OCI-LY7 (cell line): ENCODE measurements around the gene MRPS6. TPM values are rescaled to one million over a fixed set of nuclear protein-coding genes. Genes with fewer than 3 reads are reported as not detected.
A peak's percentile ranks its signal among the peaks of the same experiment; 100 is the strongest.

Source experiments
- BruUV-seq: library from RNA; stranded (reverse); fragments of 400-500 nt; replicated peaks from 2 replicates; lab custom pipeline; 2021; lab: Mats Ljungman, UMichigan
- CTCF ChIA-PET: fragments of 300-600 bp; sonication (Branson Sonifier 250); formaldehyde crosslinking; loops from one replicate; lab custom pipeline; 2022; ENCODE audit warnings: antibody characterized with exemption; ENCODE audit not compliant: unreplicated experiment; lab: Charles Lee
- POLR2A ChIA-PET: fragments of 300-600 bp; sonication (Branson Sonifier 250); formaldehyde crosslinking; loops from one replicate; lab custom pipeline; 2022; ENCODE audit warnings: antibody characterized with exemption; lab: Charles Lee
- DNase-seq: peaks from one replicate; pipeline ENCODE4 v3.0.0-alpha.2; 2015; ENCODE audit warnings: low spot score
- H2AFZ ChIP-seq: fragments of 200-600 bp; sonication (generic), shearing (Covaris generic); 2 replicates; pipeline ENCODE4 v1.6.1; 2014; ENCODE audit warnings: mild to moderate bottlenecking, antibody characterized with exemption, low read length, moderate library complexity
- H3K27ac ChIP-seq: fragments of 200-600 bp; sonication (generic); 2 replicates; pipeline ENCODE4 v1.5.1; 2014; ENCODE audit warnings: mixed run types, low read depth, mild to moderate bottlenecking, moderate library complexity, low read length, inconsistent platforms; ENCODE audit not compliant: poor library complexity, severe bottlenecking
- H3K36me3 ChIP-seq: fragments of 200-600 bp; sonication (generic); 2 replicates; pipeline ENCODE4 v1.6.1; 2014; ENCODE audit warnings: mild to moderate bottlenecking, antibody characterized with exemption, low read length, moderate library complexity, mixed read lengths; ENCODE audit not compliant: insufficient read depth
- H3K4me1 ChIP-seq: fragments of 200-600 bp; sonication (generic); 2 replicates; pipeline ENCODE4 v1.5.1; 2014; ENCODE audit warnings: mild to moderate bottlenecking, low read length; ENCODE audit not compliant: insufficient read depth, poor library complexity, severe bottlenecking
- H3K4me2 ChIP-seq: fragments of 200-600 bp; sonication (generic); 2 replicates; pipeline ENCODE4 v1.6.1; 2014; ENCODE audit warnings: mild to moderate bottlenecking, low read length
- H3K4me3 ChIP-seq: fragments of 200-600 bp; sonication (generic); 2 replicates; pipeline ENCODE4 v1.5.1; 2014; ENCODE audit warnings: mild to moderate bottlenecking, low read depth, low read length; ENCODE audit not compliant: poor library complexity, severe bottlenecking
- H3K79me2 ChIP-seq: fragments of 200-600 bp; sonication (generic); 2 replicates; pipeline ENCODE4 v1.6.1; 2016; ENCODE audit warnings: low read depth, mild to moderate bottlenecking, low read length, moderate library complexity, mixed read lengths; ENCODE audit not compliant: insufficient read depth
- H3K9me2 ChIP-seq: fragments of 200-600 bp; sonication (generic); 2 replicates; pipeline ENCODE4 v1.6.1; 2016; ENCODE audit warnings: mild to moderate bottlenecking, low read length, mixed read lengths; ENCODE audit not compliant: insufficient read depth
- H3K9me3 ChIP-seq: fragments of 200-600 bp; sonication (generic); 2 replicates; pipeline ENCODE4 v1.6.1; 2014; ENCODE audit warnings: mild to moderate bottlenecking, mixed run types, low read length, mixed read lengths
- H4K20me1 ChIP-seq: fragments of 200-600 bp; sonication (generic); 2 replicates; pipeline ENCODE4 v1.6.1; 2014; ENCODE audit warnings: mild to moderate bottlenecking, antibody characterized with exemption, low read length, moderate library complexity, mixed read lengths; ENCODE audit not compliant: insufficient read depth
- CTCF ChIP-seq: fragments of 200-600 bp; sonication (generic); conservative IDR thresholded peaks from 2 replicates; pipeline ENCODE4 v1.5.1; 2014; ENCODE audit warnings: mild to moderate bottlenecking, antibody characterized with exemption, low read length, moderate library complexity, mixed read lengths
- EZH2phosphoT487 ChIP-seq: fragments of 200-600 bp; sonication (generic); IDR thresholded peaks from 2 replicates; pipeline ENCODE4 v1.6.1; 2018; ENCODE audit warnings: low read depth, borderline replicate concordance, mild to moderate bottlenecking, mixed run types, antibody characterized with exemption, low read length, moderate library complexity, mixed read lengths
- intact Hi-C: fragments of 100-400 bp; cut with micrococcal nuclease; formaldehyde crosslinking; loops from one replicate; pipeline ENCODE4 v1.10.0; 2022; ENCODE audit not compliant: unreplicated experiment
- total RNA-seq, 2 experiments: library from RNA; depleted of rRNA in 1 of 2; stranded (reverse); fragments of >200 nt in 1 of 2; shearing (Covaris generic) in 1 of 2; gene quantifications; 2 replicates each; pipeline ENCODE4 v1.2.3, GENCODE V29; 2014 to 2022

The MRPS6 gene
- total RNA-seq, 2 experiments from 2014 or later, result 20.9 to 56.1 TPM

DNA sequence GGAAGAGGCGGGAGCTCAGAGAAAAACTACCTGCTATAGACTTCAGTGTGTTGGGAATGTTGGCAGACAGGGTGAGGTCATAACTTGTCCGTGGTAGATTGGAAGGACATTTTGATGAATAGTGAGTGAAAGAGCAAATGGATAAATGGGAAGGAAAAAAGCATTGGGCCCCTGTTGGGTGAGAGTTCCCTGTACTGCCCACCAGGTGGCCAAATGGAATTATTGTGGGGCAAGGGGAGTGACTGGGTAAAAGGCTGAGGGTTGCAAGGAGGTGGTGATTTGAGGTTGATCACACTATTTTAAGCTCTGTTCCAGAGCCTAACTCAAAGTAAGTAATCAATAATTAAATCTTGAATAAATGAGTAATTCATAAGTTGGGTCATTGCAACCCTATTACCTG is 60.4 kb downstream of the MRPS6 start:
- CTCF ChIA-PET, result no interaction called here
- Histone ChIP-seq H3K27ac (no peak overlapping the region), H3K4me1 (peaks cover 19% of the 10 kb centered on the region), H3K9me2 (no peaks in the 10 kb centered on the region), H2AFZ (no peak overlapping the region), H3K4me3 (no peak overlapping the region), H3K79me2 (peaks cover 9% of the 10 kb centered on the region; the same call in 1 of the 2 replicates), H3K4me2 (no peak overlapping the region), H3K36me3 (peaks cover 58% of the 10 kb centered on the region), H4K20me1 (no peaks in the 10 kb centered on the region), H3K9me3 (peaks cover 8% of the 10 kb centered on the region; the same call in 1 of the 2 replicates)
- TF ChIP-seq EZH2phosphoT487 (no peak), CTCF (peak; percentile 42; the same call in 1 of the 2 replicates)
- intact Hi-C loops, result no loop called here
- no TSS peak for BruUV-seq
- POLR2A ChIA-PET, result interaction anchor here (0.7 to 1.9 kb wide), 4 partner anchors 9 to 61 kb away, joined by 3 to 7 read pairs (median 4); partner anchors contain the start of genes MRPS6 and SLC5A3
- no peak for DNase-seq

GRCh38 chr21:34135330-34135729 is 62.0 kb downstream of the MRPS6 start:
- Histone ChIP-seq H3K4me1 (peaks cover 4% of the 10 kb centered on the region), H3K36me3 (peaks cover 56% of the 10 kb centered on the region), H3K9me2 (no peaks in the 10 kb centered on the region), H3K79me2 (peaks cover 13% of the 10 kb centered on the region; the same call in 1 of the 2 replicates), H4K20me1 (no peaks in the 10 kb centered on the region), H3K4me2 (no peak overlapping the region), H2AFZ (no peak overlapping the region), H3K9me3 (peaks cover 8% of the 10 kb centered on the region; the same call in 1 of the 2 replicates), H3K4me3 (no peak overlapping the region), H3K27ac (no peak overlapping the region)
- intact Hi-C loops, result no loop called here
- TF ChIP-seq EZH2phosphoT487 (no peak), CTCF (no peak)
- BruUV-seq, result no TSS peak
- ChIA-PET POLR2A (interaction anchor here (0.9 kb wide), 1 partner anchor 59 kb away, joined by 3 read pairs; no protein-coding TSS in a partner anchor), CTCF (no interaction called here)
- no peak for DNase-seq

DNA sequence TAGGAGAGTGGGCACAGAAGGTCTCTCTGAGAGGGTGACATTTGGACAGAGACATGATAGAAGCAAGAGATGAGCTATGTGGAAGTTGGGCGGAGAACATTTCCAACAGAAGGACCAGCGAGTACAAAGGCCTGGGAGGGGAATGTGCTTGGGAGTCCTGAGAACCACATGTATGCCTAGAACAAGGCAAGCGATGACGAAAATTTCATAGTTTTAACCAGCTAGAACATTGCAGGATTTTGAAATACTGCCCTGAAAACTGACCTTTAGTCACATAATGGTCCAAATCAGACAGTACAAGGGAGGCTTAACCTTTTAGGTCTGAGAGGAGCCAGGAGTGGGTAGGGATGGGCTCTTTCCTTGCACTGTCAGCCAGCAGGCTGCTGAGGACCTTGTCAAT is 68.0 kb downstream of the MRPS6 start:
- intact Hi-C loops, result no loop called here
- Histone ChIP-seq H3K36me3 (peaks cover 44% of the 10 kb centered on the region), H4K20me1 (no peaks in the 10 kb centered on the region), H3K4me1 (no peaks in the 10 kb centered on the region), H3K9me3 (peaks cover 8% of the 10 kb centered on the region; the same call in 1 of the 2 replicates), H3K9me2 (no peaks in the 10 kb centered on the region), H3K79me2 (peaks cover 15% of the 10 kb centered on the region; the same call in 1 of the 2 replicates), H3K27ac (no peak overlapping the region), H3K4me2 (no peak overlapping the region), H3K4me3 (no peak overlapping the region), H2AFZ (no peak overlapping the region)
- ChIA-PET CTCF (no interaction called here), POLR2A (interaction anchor here (0.7 kb wide), 1 partner anchor 38 kb away, joined by 3 read pairs; no protein-coding TSS in a partner anchor)
- TF ChIP-seq EZH2phosphoT487 (no peak), CTCF (no peak)
- no peak for DNase-seq
- no TSS peak for BruUV-seq
